Measurements from ENCODE around the gene C11orf52. TPM values are rescaled to one million over a fixed set of nuclear protein-coding genes. Genes with fewer than 3 reads are reported as not detected.

Gene C11orf52
- polyA plus RNA-seq, 3 donors: 12.4 to 13.7 (median 12.8) TPM

DNA sequence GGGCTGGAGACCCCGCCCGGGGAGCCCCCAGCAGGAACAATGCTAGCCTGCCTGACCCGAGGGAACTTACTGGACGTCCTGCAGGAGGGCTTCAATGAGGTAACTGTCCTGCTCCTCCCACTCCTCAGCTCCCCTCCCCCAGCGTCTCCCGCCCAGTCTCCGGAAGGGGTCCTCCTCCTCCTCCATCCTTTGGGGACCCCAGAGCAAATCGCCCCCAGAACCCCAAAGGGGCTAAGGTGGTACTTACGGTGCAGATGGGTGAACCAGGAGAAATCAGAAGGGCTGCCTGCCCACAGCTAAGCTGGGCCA, 18.7 kb downstream of the C11orf52 start:
- no peak for DNase-seq (ENCODE audit: low read depth in 3 of 3, low spot score in 2 of 3)

DNA sequence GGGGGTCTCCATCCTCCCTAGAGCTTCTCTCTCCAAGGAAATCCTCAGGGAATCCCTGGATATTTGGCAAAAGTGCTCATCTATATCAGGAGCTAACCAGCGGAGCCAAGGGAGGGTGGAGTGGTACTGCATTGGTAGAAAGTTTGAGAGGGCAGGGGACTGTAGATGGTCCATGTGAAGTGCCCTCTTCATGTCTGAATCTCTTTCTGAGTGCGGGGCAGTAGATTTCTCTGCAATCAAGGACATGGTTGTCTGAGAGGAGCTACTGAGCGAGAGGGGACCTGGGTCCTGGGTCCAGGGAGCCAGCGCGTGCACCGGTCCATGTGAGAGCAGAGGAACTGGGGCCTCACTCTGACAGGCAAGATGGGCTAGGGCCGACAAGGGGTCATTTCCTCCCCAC, 19.1 kb downstream of the C11orf52 start:
- no peak for DNase-seq (ENCODE audit: low read depth in 3 of 3, low spot score in 2 of 3)

DNA sequence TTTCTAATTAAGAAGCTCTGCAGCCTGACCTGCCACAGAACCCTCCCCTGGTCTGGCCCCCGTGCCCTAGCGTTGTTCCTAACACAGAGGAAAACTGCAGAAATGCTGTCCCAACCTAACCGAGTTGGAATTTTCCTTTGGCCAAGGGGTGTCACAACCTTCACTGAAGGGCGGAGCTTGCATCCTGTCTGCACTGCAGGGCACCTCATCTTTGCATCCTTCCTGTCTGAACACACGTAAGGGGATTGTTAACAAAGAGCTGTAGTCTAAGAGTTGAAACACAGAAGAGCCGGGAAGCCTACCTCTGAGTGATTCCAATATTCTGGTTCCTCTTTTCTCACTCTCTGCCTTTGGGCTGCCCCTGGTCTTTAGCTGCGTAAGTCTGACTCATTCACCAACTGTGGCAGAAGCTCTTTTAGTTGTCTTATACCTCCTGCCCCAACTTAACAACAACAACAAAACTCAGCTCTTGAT, 20.0 kb downstream of the C11orf52 start:
- DNase-seq (ENCODE audit: low read depth in 3 of 3, low spot score in 2 of 3): no peak

DNA sequence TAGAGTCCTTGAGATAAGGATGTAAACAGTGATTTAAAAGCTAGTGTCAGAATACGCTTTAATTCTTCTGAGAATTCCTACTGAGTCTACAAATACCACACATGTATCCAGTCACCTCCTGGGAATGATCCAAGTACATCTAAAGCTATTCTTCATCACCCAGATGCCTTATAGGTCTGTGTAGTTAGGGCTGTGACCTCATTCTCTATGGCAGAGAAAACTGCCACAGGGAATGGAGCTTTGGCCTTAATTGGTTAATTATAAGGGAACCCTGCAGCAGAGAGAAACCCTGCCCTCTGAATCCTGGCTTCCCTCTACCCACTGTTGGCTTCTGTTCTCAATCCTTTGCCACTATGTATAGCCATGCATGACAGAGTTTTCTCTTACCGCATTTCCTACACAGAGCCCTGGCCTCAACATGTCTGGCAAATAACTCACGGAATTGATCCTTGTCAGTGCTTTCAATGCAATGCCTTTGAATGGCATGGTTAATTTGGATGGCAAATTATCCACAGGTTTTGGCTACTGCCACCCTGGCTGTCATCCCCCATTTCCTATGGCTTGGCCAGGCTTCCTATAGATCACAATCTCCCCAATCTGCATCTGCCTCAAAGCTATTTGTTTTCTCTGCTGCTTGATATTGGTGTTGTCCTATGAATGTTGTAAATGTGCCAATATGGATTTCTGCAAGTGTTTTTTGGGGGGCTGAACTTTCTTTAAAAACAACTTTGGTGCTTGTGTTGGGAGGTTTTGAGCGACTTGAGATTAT, 21.3 kb downstream of the C11orf52 start:
- DNase-seq (ENCODE audit: low read depth in 3 of 3, low spot score in 2 of 3): no peak

DNA sequence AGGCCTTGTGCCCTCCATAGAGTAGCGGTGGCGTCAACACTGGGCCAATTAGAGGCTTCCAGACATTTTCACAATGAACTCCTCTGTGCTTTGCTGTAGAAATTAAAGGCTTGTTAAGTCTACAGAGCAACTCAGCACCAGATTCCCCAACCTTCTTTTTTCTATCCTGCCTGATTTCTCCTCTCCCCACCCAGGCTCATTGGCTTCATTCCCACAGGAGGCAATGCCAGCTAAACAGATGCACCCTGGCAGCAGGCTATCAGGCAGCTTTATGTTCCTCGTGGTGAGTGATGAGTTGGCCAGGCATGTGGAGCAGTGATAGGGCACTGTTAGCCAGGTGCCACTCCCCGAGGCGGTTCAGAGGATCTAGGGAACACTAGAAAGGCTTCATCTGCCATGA, 23.2 kb downstream of the C11orf52 start:
- no peak for DNase-seq (ENCODE audit: low read depth in 3 of 3, low spot score in 2 of 3)

DNA sequence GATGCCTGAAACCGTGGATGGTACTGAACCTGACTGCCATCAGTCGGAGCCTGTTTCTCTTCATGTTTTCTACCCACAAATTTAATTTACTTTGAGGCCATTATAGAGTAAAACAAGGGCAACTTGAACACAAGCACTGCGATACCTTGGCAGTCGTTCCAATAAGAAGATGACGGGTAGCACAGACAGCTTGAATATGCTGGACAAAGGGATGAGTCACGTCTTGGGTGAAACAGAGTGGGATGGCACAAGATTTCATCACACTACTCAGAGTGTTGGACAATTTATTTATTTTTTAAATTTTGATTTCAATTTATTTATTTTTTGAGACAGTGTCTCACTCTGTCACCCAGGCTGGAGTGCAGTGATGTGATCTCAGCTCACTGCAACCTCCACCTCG, 24.1 kb downstream of the C11orf52 start:
- no peak for DNase-seq (ENCODE audit: low read depth in 3 of 3, low spot score in 2 of 3)

DNA sequence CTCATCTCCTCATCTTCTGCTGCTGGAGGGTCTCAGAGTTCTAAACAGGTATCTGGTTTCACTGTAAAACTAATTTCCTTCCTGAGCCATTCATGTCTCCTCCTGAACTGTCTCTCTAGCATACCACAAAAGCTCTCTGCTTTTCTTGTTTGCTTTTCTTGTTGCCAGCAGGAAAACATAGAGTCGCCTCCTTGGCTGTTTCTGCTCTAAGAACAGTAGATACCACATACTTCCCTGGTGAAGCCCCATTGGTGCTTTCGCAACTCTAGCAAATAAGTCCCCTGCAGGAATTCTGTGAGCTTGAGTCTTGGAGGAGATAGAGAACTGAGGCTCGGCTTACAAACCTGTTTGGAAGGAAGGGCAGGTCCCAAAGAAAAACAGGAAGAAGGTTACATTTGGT, 25.4 kb downstream of the C11orf52 start:
- DNase-seq (ENCODE audit: low read depth in 3 of 3, low spot score in 2 of 3): no peak

DNA sequence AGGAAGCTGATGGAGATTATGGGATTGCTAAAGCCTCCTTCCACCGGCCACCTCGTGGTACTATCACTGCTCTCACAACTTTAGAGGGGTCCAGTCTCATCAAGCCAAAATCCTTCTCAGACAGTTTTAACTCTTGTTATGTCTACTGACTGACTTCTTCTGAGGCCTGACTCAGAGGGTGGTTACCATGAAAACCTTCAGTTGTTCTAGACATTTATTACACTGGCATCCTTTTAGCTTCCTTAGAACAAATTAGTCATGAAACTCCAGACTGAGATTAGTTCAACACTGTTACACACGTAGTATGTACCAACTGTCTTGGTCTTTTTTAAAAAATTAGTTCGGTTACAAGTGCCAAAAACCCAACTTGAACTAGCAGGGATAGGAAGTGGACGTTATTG, 25.9 kb downstream of the C11orf52 start:
- no peak for DNase-seq (ENCODE audit: low read depth in 3 of 3, low spot score in 2 of 3)

DNA sequence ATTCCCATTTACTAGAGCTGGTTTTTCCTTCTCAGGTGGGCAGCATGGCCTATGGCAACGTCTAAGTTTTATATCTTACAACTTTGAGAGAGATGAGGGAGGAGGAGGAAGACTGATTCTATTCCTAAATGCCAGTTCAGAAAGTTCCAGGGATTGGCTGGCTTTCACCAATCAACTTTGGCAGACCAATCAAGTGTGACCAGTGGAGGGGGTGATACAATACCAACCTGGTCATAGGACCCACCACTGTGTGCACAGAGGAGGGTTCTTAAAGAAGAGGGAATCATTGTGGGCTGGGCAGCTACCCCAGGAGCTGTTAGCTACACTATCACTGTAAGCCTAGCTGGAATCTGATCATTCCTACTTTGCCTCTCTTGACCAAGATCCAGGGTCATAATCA, 26.5 kb downstream of the C11orf52 start:
- no peak for DNase-seq (ENCODE audit: low read depth in 3 of 3, low spot score in 2 of 3)

DNA sequence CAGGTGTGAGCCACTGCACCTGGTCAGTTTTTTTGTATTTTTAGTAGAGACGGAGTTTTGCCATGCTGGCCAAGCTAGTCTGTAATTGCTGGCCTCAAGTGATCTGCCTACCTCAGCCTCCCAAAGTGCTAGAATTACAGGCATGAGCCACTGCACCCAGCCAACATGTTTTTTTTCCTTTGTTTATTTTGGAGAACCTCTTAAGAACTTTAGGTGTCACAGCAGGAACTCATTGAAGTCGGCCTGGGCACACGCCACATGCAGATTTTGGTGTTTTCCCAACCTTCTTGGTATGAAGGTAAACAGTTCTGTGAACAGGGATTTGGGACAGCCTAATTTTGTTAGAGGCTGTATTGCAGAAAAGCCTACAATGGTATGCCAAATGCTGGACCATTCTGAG, 27.8 kb downstream of the C11orf52 start:
- no peak for DNase-seq (ENCODE audit: low read depth in 3 of 3, low spot score in 2 of 3)

DNA sequence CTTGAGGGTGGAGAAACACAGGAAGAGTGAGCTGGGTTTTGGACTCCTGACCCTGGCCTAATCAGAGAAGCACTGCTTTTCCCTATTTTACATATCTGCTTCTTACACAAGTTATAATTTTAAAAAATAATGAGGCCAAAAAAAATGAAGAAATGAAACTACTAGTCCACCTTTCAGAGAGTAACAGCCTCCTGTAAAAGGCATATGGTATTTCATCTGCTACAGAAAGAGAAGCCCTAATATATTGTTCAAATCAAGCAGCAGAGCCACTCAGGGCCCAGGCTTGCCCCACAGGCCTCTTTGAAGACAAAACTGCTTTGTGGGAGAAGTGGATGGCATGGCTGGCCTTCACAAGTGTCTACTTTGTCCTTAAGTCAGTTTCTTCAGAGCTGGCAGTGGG, 28.4 kb downstream of the C11orf52 start:
- DNase-seq (ENCODE audit: low read depth in 3 of 3, low spot score in 2 of 3): no peak

DNA sequence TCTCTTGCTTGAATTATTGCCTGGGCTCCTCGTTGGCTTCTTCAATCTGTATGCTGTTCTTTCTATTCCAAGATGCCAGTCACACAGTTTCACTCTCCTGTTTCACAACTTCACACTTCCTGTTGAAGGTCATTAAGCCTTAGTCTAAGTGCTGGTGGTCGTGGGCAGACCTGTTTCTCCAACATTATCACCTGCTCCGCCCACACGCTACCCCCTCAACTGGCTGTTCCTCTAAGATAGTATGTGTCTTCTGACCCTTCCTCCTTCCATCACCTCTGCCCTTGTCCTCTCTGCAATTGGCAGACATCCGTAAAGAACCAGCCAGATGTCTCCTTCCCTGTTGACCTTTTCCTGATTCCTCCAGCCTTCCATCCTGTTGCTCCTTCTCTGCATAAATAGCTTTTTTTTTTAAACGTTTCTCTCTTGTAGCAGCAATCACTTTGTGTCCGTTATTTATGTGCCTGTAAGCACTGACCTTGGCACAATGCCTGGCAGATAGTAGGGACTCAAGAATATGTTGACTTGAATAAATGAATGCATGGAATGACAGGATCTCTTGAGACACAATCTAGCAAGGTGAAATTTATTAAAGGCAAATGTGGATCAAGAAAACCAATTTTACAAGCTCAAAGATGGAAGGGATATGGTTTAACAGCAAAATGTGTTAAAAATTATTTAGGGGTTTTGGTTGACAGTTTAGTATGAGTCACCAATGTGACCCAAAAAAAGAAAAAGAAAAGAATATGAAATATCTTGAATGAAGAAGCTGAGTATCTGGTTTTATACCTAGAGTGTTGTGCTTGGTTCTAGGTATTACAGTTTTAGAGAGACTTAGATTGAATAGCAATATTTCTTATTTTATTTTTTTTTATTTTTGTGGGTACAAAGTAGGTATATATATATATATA, 31.1 kb downstream of the C11orf52 start:
- no peak for DNase-seq (ENCODE audit: low read depth in 3 of 3, low spot score in 2 of 3)

DNA sequence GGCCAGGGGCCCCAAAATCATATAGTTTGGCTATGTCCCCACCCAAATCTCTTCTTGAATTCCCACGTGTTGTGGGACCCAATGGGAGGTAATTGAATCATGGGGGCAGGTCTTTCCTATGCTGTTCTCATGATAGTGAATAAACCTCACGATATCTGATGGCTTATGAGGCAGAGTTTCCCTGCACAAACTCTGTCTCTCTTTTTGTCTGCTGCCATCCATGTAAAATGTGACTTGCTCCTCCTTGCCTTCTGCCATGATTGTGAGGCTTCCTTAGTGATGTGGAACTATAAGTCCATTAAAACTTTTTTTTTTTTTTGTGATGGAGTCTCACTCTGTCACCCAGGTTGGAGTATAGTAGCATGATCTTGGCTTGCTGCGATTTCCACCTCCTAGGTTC, 32.9 kb downstream of the C11orf52 start:
- no peak for DNase-seq (ENCODE audit: low read depth in 3 of 3, low spot score in 2 of 3)

DNA sequence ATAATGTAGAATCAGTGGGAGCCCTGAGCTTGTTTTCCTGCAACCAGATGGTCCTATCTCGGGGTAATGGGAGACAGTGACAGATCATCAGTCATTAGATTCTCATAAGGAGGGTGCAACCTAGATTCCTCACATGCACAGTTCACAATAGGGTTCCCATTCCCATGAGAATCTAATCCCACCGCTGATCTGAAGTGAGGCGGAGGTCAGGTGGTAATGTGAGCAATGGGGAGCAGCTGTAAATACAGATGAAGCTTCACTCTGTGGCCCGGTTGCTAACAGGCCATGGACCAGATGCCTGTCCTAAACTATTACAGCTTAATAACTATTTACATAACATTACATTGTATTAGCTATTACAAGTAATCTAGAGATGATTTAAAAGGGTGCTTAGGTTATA, 35.4 kb downstream of the C11orf52 start:
- no peak for DNase-seq (ENCODE audit: low read depth in 3 of 3, low spot score in 2 of 3)

DNA sequence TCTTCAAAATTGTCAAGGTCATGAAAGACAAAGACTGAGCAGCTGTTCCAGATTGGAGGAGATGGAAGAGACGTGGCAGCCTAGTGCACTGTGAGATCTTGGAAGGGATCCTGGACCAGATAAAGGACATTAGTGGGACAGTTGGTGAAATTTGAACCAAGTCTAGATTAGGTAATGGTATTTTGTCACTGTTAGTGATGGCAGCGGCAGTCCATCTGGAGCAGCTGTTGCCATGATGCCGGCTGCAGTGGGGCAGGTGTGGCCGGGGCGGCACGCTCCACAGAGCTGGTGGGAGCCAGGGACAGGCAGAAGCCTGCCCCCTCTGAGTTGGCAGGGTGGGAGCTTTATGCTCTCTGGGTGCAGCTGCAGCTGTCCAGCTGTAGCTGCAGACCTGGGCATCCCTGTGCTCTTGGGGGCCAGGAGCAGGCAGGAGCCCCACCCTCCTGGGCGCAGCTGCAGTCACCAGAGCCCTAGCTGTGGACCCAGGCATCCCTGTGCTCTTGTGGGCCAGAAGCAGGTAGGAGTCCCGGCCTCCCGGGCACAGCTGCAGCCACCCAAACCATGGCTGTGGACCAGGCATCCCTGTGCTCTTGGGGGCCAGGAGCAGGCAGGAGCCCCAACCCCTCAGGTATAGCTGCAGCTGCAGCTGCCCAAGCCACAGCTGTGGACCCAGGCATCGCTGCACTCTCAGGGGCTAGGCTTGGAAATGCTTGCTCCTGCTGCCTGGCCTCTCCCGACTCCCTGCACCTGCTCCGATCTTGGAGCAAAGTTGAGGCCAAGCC, 39.1 kb downstream of the C11orf52 start:
- no peak for DNase-seq (ENCODE audit: low read depth in 3 of 3, low spot score in 2 of 3)

DNA sequence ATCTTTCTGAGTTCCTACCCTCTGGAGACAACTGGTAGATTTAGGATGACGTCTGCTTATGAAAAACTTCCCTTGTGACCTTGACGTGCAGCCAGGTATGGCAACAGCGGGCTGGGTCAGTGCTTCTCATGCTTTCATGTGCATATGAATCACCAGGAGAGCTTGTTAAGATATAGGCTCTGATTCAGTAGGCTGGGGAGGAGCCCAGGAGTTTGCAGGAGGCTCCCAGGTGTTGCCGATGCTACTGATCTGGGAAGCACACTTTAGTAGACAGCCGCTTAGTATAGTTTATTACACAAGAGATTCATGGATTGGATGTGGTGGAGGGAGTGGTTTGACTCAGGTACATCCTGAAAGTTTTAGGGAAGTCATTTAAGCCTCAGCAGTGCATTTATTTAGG, 42.2 kb downstream of the C11orf52 start:
- no peak for DNase-seq (ENCODE audit: low read depth in 3 of 3, low spot score in 2 of 3)

DNA sequence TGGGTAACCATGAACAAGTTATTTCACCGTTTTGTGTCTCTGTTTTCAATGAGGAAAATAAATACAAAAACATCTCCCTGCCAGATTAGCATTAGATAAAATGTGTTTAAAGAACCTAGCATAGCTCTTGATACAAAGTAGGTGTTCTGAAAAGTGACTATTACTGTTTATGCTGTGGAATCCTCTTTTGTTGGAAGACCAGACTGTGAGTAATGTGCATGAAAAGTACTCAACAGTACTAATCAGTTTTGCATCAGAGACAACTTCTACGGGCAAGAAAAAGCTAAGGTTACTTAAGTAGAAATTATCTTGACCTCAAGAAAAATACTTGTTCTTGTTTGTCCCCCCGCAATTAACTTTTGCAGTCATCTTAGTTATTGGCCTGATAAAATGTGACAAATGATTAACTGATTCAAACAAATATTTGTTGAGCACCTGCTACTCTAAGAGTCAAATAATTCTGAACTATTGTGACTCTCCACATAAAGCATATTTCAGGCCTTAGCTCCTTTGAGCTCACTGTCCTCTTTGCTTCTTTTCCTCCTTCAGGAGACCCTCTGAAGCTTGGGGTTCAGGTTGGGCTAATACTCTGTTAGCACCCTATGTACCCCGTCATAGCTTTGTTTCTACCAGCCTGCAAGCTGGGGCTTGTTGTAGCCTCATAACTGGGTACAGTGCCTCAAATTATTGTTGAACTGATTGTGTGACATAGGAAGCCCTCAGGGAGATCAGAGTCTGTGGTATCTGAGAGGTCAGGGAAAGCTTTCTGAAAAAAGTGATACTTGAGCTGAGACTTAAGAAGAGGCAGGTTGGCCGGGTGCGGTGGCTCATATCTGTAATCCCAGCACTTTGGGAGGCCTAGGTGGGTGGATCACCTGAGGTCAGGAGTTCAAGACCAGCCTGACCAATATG, 42.9 kb downstream of the C11orf52 start:
- no peak for DNase-seq (ENCODE audit: low read depth in 3 of 3, low spot score in 2 of 3)

DNA sequence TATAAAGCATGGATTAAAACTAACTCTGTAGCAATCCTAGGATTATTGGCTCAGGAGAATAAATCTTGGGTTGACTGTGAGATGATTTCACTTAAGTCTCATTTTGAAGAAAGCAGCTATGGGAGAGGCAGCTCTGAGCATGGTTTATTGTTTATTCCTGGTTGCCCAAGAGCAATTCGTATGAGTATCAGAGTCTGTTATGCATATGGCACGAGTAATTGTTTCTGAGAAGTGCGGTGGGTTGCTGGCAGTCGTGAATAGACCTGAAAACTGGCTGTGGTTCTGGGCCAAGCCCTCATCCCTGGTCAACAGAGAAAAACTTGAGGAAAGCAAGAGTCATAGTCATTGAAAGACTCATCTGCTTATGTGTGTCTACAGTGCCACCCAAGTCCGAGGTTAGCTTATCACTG, 45.2 kb downstream of the C11orf52 start:
- DNase-seq (ENCODE audit: low read depth in 3 of 3, low spot score in 2 of 3): no peak

DNA sequence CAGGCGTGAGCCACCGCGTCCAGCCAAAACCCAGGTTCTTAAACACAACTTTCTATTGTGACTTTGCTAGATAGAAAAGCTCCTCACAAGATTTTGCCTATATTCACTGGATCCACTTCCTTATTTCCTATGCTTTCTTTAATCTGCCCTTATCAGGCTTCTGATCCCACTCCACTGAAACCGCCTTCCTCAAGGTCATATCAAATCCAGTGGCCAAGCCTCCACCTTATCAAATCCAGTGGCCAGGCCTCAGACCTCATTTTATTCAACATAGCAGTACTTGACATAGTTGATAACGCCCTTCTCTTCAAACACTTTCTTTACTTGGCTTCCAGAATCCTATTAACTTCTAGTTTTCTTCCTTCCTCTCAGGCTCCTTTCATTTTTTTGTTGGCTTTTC, 48.0 kb downstream of the C11orf52 start:
- DNase-seq (ENCODE audit: low read depth in 3 of 3, low spot score in 2 of 3): no peak

DNA sequence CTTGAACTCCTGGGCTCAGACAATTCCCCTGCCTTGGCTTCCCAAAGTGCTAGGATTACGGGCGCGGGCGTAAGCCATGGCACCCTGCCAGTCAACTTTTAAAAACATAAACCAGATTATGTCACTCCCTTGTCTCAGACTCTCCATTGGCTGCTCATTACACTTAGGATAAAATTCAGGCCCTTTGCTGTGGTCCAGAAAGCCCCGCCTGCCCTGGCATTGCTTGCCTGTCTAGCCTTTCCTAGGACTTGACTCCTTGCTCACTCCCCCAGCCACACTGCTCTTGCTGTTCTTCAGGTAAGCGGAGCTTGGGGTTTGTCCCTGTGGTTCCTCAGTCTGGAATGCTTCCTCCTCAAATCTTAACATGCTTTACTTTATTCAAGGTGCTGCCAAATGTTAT, 48.9 kb downstream of the C11orf52 start:
- DNase-seq (ENCODE audit: low read depth in 3 of 3, low spot score in 2 of 3): no peak
